NCI-H524 (cell line): ENCODE data around the gene LCMT2.

Experiments
- DNase-seq, 2 experiments: peaks; one replicate each; lab custom pipeline; 2025; lab: John Stamatoyannopoulos, UW

Gene LCMT2

DNA sequence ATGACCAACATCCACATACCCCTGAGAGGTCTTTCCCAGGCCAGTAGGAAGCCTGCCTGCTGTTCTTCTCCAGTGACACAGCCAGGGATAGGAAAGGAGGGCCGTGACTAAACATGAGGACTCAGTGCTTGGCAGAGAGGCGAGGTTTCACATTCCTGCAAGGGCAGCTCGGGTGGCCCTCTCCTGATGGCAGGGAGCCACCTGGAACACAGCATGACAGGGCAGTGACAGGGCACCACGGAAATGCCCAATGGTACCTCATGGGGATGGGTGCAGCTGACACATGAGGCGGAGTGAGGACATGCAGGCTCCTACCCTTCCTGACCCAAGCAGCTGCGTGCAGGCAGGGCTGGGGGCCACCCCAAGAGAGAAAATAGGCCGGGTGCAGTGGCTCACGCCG, 56.2 kb downstream of the LCMT2 start:
- no peak for DNase-seq
